Measurements from ENCODE around the gene HEXD. TPM values are rescaled to one million over a fixed set of nuclear protein-coding genes. Genes with fewer than 3 reads are reported as not detected.

HEXD gene
- total RNA-seq, 2 experiments from 2014 or later = 87.9 to 93.2 TPM

GRCh38 chr17:82412535-82413520 lies 5.3 kb upstream of the HEXD start:
- Histone ChIP-seq H3K36me3 (ENCODE audit: insufficient read depth, low read length) (peaks cover 26% of the 10 kb centered on the region; the same call in 1 of the 2 replicates), H3K9me2 (ENCODE audit: insufficient read depth, low read length) (no peaks in the 10 kb centered on the region), H3K4me2 (ENCODE audit: low read length) (no peak overlapping the region), H3K4me3 (ENCODE audit: low read depth, low read length, poor library complexity, severe bottlenecking) (no peak overlapping the region), H4K20me1 (ENCODE audit: insufficient read depth, low read length) (0 out of 2 replicates have a peak, but pooled peaks cover 3% of the 10 kb centered on the region), H2AFZ (ENCODE audit: low read length) (no peak overlapping the region), H3K4me1 (ENCODE audit: insufficient read depth, low read length, poor library complexity, severe bottlenecking) (peaks cover 10% of the 10 kb centered on the region), H3K9me3 (ENCODE audit: low read length) (no peaks in the 10 kb centered on the region), H3K27ac (ENCODE audit: low read depth, low read length, poor library complexity, severe bottlenecking) (no peak overlapping the region), H3K79me2 (ENCODE audit: insufficient read depth, low read depth, low read length) (peaks cover 9% of the 10 kb centered on the region; the same call in 1 of the 2 replicates)
- TF ChIP-seq CTCF (conservative IDR thresholded peaks at IDR 0.05; ENCODE audit: low read length) = no peak
- TF ChIP-seq EZH2phosphoT487 (IDR thresholded peaks at IDR 0.05; ENCODE audit: borderline replicate concordance, low read depth, low read length) = no peak
- CTCF ChIA-PET (ENCODE audit: unreplicated experiment) = no interaction called here
- POLR2A ChIA-PET = no interaction called here
- BruUV-seq (replicated peaks) = no TSS peak
- DNase-seq (ENCODE audit: low spot score) = no peak
- intact Hi-C loops (cut with micrococcal nuclease; ENCODE audit: unreplicated experiment) = no loop called here

GRCh38 chr17:82414548-82415281 lies 3.4 kb upstream of the HEXD start:
- peak; percentile 64 for DNase-seq (ENCODE audit: low spot score)
- intact Hi-C loops (cut with micrococcal nuclease; ENCODE audit: unreplicated experiment) = loop anchor here (1.0 to 5.0 kb wide), 4 partner anchors 43 to 182 kb away; partner anchors contain the start of gene NARF
- Histone ChIP-seq H3K36me3 (ENCODE audit: insufficient read depth, low read length) (peaks cover 17% of the 10 kb centered on the region; the same call in 1 of the 2 replicates), H3K27ac (ENCODE audit: low read depth, low read length, poor library complexity, severe bottlenecking) (no peak overlapping the region), H3K4me1 (ENCODE audit: insufficient read depth, low read length, poor library complexity, severe bottlenecking) (peaks cover 14% of the 10 kb centered on the region), H3K9me2 (ENCODE audit: insufficient read depth, low read length) (no peaks in the 10 kb centered on the region), H4K20me1 (ENCODE audit: insufficient read depth, low read length) (0 out of 2 replicates have a peak, but pooled peaks cover 3% of the 10 kb centered on the region), H3K79me2 (ENCODE audit: insufficient read depth, low read depth, low read length) (peaks cover 21% of the 10 kb centered on the region; the same call in 1 of the 2 replicates), H2AFZ (ENCODE audit: low read length) (no peak overlapping the region), H3K4me2 (ENCODE audit: low read length) (no peak overlapping the region), H3K4me3 (ENCODE audit: low read depth, low read length, poor library complexity, severe bottlenecking) (no peak overlapping the region), H3K9me3 (ENCODE audit: low read length) (no peaks in the 10 kb centered on the region)
- ChIA-PET CTCF (ENCODE audit: unreplicated experiment) (no interaction called here), POLR2A (no interaction called here)
- TF ChIP-seq EZH2phosphoT487 (IDR thresholded peaks at IDR 0.05; ENCODE audit: borderline replicate concordance, low read depth, low read length) = no peak
- TF ChIP-seq CTCF (conservative IDR thresholded peaks at IDR 0.05; ENCODE audit: low read length) = peak; percentile 92
- BruUV-seq (replicated peaks) = no TSS peak
